Neuronal stem cell (in vitro differentiated cells): Measurements from ENCODE around the gene TMCC2.

ENCODE experiments used
- DNase-seq: peaks from one replicate; pipeline ENCODE4 v3.0.0-alpha.2; 2013; ENCODE audit warnings: low spot score
- H2AFZ ChIP-seq: one replicate; pipeline ENCODE4 v1.6.1; 2013; ENCODE audit warnings: mild to moderate bottlenecking, low read length, inconsistent platforms
- H2AK5ac ChIP-seq: 2 replicates; pipeline ENCODE4 v1.6.1; 2013; ENCODE audit warnings: low read depth, mild to moderate bottlenecking, inconsistent platforms, low read length, moderate library complexity, mixed read lengths
- H2BK120ac ChIP-seq: 2 replicates; pipeline ENCODE4 v1.6.1; 2013; ENCODE audit warnings: low read depth, mild to moderate bottlenecking, inconsistent platforms, low read length, moderate library complexity, mixed read lengths
- H2BK12ac ChIP-seq: one replicate; pipeline ENCODE4 v1.6.1; 2013; ENCODE audit warnings: low read length, inconsistent platforms
- H2BK15ac ChIP-seq: 2 replicates; pipeline ENCODE4 v1.6.1; 2013; ENCODE audit warnings: mild to moderate bottlenecking, low read length, inconsistent platforms, mixed read lengths
- H2BK5ac ChIP-seq: one replicate; pipeline ENCODE4 v1.6.1; 2013; ENCODE audit warnings: inconsistent platforms, mild to moderate bottlenecking, low read length, moderate library complexity
- H3K14ac ChIP-seq: one replicate; pipeline ENCODE4 v1.6.1; 2013; ENCODE audit warnings: low read length, inconsistent platforms
- H3K18ac ChIP-seq: 2 replicates; pipeline ENCODE4 v1.6.1; 2013; ENCODE audit warnings: low read length, inconsistent platforms
- H3K23ac ChIP-seq: 2 replicates; pipeline ENCODE4 v1.6.1; 2013; ENCODE audit warnings: low read depth, mild to moderate bottlenecking, mixed read lengths, low read length, inconsistent platforms; ENCODE audit not compliant: poor library complexity
- H3K27ac ChIP-seq: replicated peaks from 3 replicates; pipeline ENCODE4 v1.5.1; 2013; ENCODE audit warnings: low read length, inconsistent platforms
- H3K27me3 ChIP-seq, 3 experiments: 2 replicates each; pipeline ENCODE4 v1.6.1; 2013; ENCODE audit warnings: low read length in 3 of 3, mild to moderate bottlenecking in 2 of 3, inconsistent platforms in 1 of 3, low read depth in 1 of 3, mixed read lengths in 1 of 3, moderate library complexity in 1 of 3; ENCODE audit not compliant: control insufficient read depth in 3 of 3, insufficient read depth in 3 of 3
- H3K36me3 ChIP-seq, 2 donors: replicated peaks in 1 of 2; 2 replicates each; pipeline ENCODE4 v1.6.1; 2013; ENCODE audit warnings: low read length in 2 of 2; ENCODE audit not compliant: control insufficient read depth in 2 of 2, insufficient read depth in 2 of 2
- H3K4ac ChIP-seq: 2 replicates; pipeline ENCODE4 v1.6.1; 2013; ENCODE audit warnings: inconsistent platforms, mild to moderate bottlenecking, low read length, moderate library complexity
- H3K4me1 ChIP-seq, 2 donors: 1 replicate in 1 of 2; 2 replicates in 1 of 2; pipeline ENCODE4 v1.6.1; 2013; ENCODE audit warnings: low read length in 2 of 2, low read depth in 1 of 2; ENCODE audit not compliant: control insufficient read depth in 2 of 2, insufficient read depth in 1 of 2
- H3K4me2 ChIP-seq: one replicate; pipeline ENCODE4 v1.6.1; 2013; ENCODE audit warnings: mild to moderate bottlenecking, low read length, inconsistent platforms; ENCODE audit not compliant: insufficient read depth, poor library complexity, severe bottlenecking
- H3K4me3 ChIP-seq, 2 donors: 2 replicates each; pipeline ENCODE4 v1.5.1; 2013; ENCODE audit warnings: low read length in 2 of 2, mild to moderate bottlenecking in 2 of 2, inconsistent platforms in 1 of 2, moderate library complexity in 1 of 2
- H3K79me1 ChIP-seq: one replicate; pipeline ENCODE4 v1.6.1; 2013; ENCODE audit warnings: low read depth, mild to moderate bottlenecking, inconsistent platforms, low read length, moderate library complexity
- H3K9ac ChIP-seq: one replicate; pipeline ENCODE4 v1.6.1; 2013; ENCODE audit warnings: mild to moderate bottlenecking, low read depth, low read length, inconsistent platforms; ENCODE audit not compliant: poor library complexity
- H3K9me3 ChIP-seq, 2 donors: replicated peaks in 1 of 2; 2 replicates each; pipeline versions ENCODE3 to v1.6.1; 2013; ENCODE audit warnings: low read length in 2 of 2, mild to moderate bottlenecking in 2 of 2, inconsistent platforms in 1 of 2, low read depth in 1 of 2, mixed read lengths in 1 of 2, moderate library complexity in 1 of 2; ENCODE audit not compliant: control insufficient read depth in 2 of 2, insufficient read depth in 1 of 2
- H4K8ac ChIP-seq: one replicate; pipeline ENCODE4 v1.6.1; 2013; ENCODE audit warnings: low read depth, mild to moderate bottlenecking, inconsistent platforms, low read length, moderate library complexity
- H4K91ac ChIP-seq: one replicate; pipeline ENCODE4 v1.6.1; 2013; ENCODE audit warnings: low read length, low read depth, mild to moderate bottlenecking, inconsistent platforms; ENCODE audit not compliant: poor library complexity
- WGBS, 2 donors: extraction: QIAGEN DNeasy Blood & Tissue Kit; methylation state at CpG; one replicate each; pipeline ENCODE4 v1.1.7; 2013; ENCODE audit warnings: missing lambda C conversion rate in 2 of 2, mixed read lengths in 1 of 2; ENCODE audit not compliant: insufficient read length in 2 of 2, insufficient replicate concordance in 1 of 2; ENCODE audit errors: extremely low coverage in 2 of 2; 5-methylcytosine and 5-hydroxymethylcytosine counted together

TMCC2 gene

GRCh38 chr1:205287767-205288559 lies 60.2 kb downstream of the TMCC2 start:
- H3K79me1 ChIP-seq = no peaks in the 10 kb centered on the region
- H3K4me3 ChIP-seq = no peak overlapping the region
- no peak overlapping the region for H3K27ac ChIP-seq
- H3K27me3 ChIP-seq = no peaks in the 10 kb centered on the region
- no peaks in the 10 kb centered on the region for H3K36me3 ChIP-seq
- no peak overlapping the region for H4K91ac ChIP-seq
- peak overlapping the region; percentile 68 for H2AFZ ChIP-seq
- H2AK5ac ChIP-seq = peak overlapping the region; percentile 26
- no peak overlapping the region for H3K23ac ChIP-seq
- no peaks in the 10 kb centered on the region for H3K9me3 ChIP-seq
- no peak for DNase-seq
- no CpG with 5 or more reads among the region's 8 CpGs for WGBS, 2 donors
- no peak overlapping the region for H4K8ac ChIP-seq
- no peak overlapping the region for H2BK120ac ChIP-seq
- no peak overlapping the region for H2BK15ac ChIP-seq
- H3K4ac ChIP-seq = no peak overlapping the region
- peak overlapping the region; percentile 41 for H3K18ac ChIP-seq
- H3K4me1 ChIP-seq = peaks cover 41 to 50% of the 10 kb centered on the region in 2 donors
- no peak overlapping the region for H3K4me2 ChIP-seq
- H3K14ac ChIP-seq = no peak overlapping the region
- no peak overlapping the region for H3K9ac ChIP-seq
- H2BK5ac ChIP-seq = no peak overlapping the region
- H2BK12ac ChIP-seq = no peak overlapping the region

- H3K79me1 ChIP-seq = no peaks in the 10 kb centered on the region
- no peak overlapping the region for H2AFZ ChIP-seq
- no peak overlapping the region for H2BK5ac ChIP-seq
- peaks cover 36 to 45% of the 10 kb centered on the region in 2 donors for H3K4me1 ChIP-seq
- no CpG with 5 or more reads among the region's 6 CpGs for WGBS, 2 donors
- H3K4ac ChIP-seq = no peak overlapping the region
- H3K36me3 ChIP-seq = no peaks in the 10 kb centered on the region
- H3K27me3 ChIP-seq = no peaks in the 10 kb centered on the region
- no peak overlapping the region for H3K23ac ChIP-seq
- H2BK120ac ChIP-seq = no peak overlapping the region
- no peak overlapping the region for H3K4me2 ChIP-seq
- H3K27ac ChIP-seq = no peak overlapping the region
- no peak overlapping the region for H3K14ac ChIP-seq
- peak overlapping the region; percentile 8 for H2BK12ac ChIP-seq
- no peak overlapping the region for H2BK15ac ChIP-seq
- no peaks in the 10 kb centered on the region for H3K9me3 ChIP-seq
- no peak overlapping the region for H3K4me3 ChIP-seq
- no peak overlapping the region for H4K91ac ChIP-seq
- H4K8ac ChIP-seq = no peak overlapping the region
- H3K9ac ChIP-seq = no peak overlapping the region
- H3K18ac ChIP-seq = no peak overlapping the region
- no peak for DNase-seq
- no peak overlapping the region for H2AK5ac ChIP-seq
Measured at GRCh38 chr1:205291596-205291995, 63.9 kb downstream of the TMCC2 start.

- no peak for DNase-seq
- H4K91ac ChIP-seq = peak overlapping the region; percentile 22
- H3K14ac ChIP-seq = peak overlapping the region; percentile 10
- H2AK5ac ChIP-seq = peak overlapping the region; percentile 44
- H2BK15ac ChIP-seq = no peak overlapping the region
- peak overlapping the region; percentile 72 for H2BK5ac ChIP-seq
- H3K9ac ChIP-seq = no peak overlapping the region
- peaks cover 33 to 36% of the 10 kb centered on the region in 2 donors for H3K4me1 ChIP-seq
- H3K4me2 ChIP-seq = no peak overlapping the region
- peak overlapping the region; percentile 98 for H3K27ac ChIP-seq
- H3K9me3 ChIP-seq = no peaks in the 10 kb centered on the region
- peak overlapping the region; percentile 93 for H3K18ac ChIP-seq
- no peaks in the 10 kb centered on the region for H3K27me3 ChIP-seq
- H3K4me3 ChIP-seq = no peak overlapping the region
- H3K23ac ChIP-seq = no peak overlapping the region
- H3K4ac ChIP-seq = no peak overlapping the region
- H3K36me3 ChIP-seq = no peaks in the 10 kb centered on the region
- peak overlapping the region; percentile 34 for H2BK12ac ChIP-seq
- H3K79me1 ChIP-seq = no peaks in the 10 kb centered on the region
- H2AFZ ChIP-seq = no peak overlapping the region
- no peak overlapping the region for H4K8ac ChIP-seq
- no CpG with 5 or more reads among the region's 10 CpGs for WGBS, 2 donors
- H2BK120ac ChIP-seq = peak overlapping the region; percentile 16
Measured at GRCh38 chr1:205293350-205294074, 65.8 kb downstream of the TMCC2 start.
